Measurements from ENCODE around the gene BUD31. TPM values are rescaled to one million over a fixed set of nuclear protein-coding genes. Genes with fewer than 3 reads are reported as not detected.

BUD31 gene
- total RNA-seq, 2 experiments from 2014 or later, result 147 to 153 TPM

GRCh38 chr7:99395616-99396327 is 13.0 kb upstream of the BUD31 start:
- no peaks in the 10 kb centered on the region for H3K27me3 ChIP-seq (ENCODE audit: control insufficient read depth in 1 of 2, insufficient read depth in 2 of 2, low read length in 2 of 2)
- H3K4me1 Mint-ChIP-seq (ENCODE audit: low read depth), result peaks cover 24% of the 10 kb centered on the region
- no peaks in the 10 kb centered on the region for H3K9me3 Mint-ChIP-seq
- CTCF ChIA-PET, result no interaction called here
- peak overlapping the region; percentile 24 for H3K27ac Mint-ChIP-seq
- H3K36me3 ChIP-seq (ENCODE audit: insufficient read depth, low read length), result peaks cover 94% of the 10 kb centered on the region
- TF ChIP-seq CTCF (IDR thresholded peaks at IDR 0.05), result no peak
- H3K27me3 Mint-ChIP-seq, result no peaks in the 10 kb centered on the region
- ATAC-seq (ENCODE audit: poor library complexity) (no peak), DNase-seq (no peak)
- no peak overlapping the region for H3K4me3 ChIP-seq (ENCODE audit: low read length)
- H3K9me3 ChIP-seq (ENCODE audit: control insufficient read depth in 1 of 2, insufficient read depth in 1 of 2, low read length in 2 of 2), result no peaks in the 10 kb centered on the region
- intact Hi-C loops (cut with DNase I, micrococcal nuclease), result no loop called here
- no peak overlapping the region for H3K27ac ChIP-seq (ENCODE audit: low read depth in 1 of 2, low read length in 2 of 2)
- no peak overlapping the region for H3K4me3 Mint-ChIP-seq
- POLR2A ChIA-PET, result interaction anchor here (6.0 to 8.7 kb wide), 2 partner anchors 13 to 20 kb away, joined by 37 to 105 read pairs; partner anchors contain the start of genes ARPC1B, BUD31 and PDAP1
- H3K4me1 ChIP-seq (ENCODE audit: insufficient read depth, low read length), result peaks cover 34% of the 10 kb centered on the region
- H3K36me3 Mint-ChIP-seq (ENCODE audit: low read depth), result peaks cover 91% of the 10 kb centered on the region

- no peaks in the 10 kb centered on the region for H3K27me3 ChIP-seq (ENCODE audit: control insufficient read depth in 1 of 2, insufficient read depth in 2 of 2, low read length in 2 of 2)
- Mint-ChIP-seq H3K36me3 (ENCODE audit: low read depth) (peaks cover 93% of the 10 kb centered on the region), H3K4me1 (ENCODE audit: low read depth) (peaks cover 24% of the 10 kb centered on the region), H3K4me3 (no peak overlapping the region), H3K9me3 (no peaks in the 10 kb centered on the region), H3K27ac (peak overlapping the region; percentile 27), H3K27me3 (no peaks in the 10 kb centered on the region)
- H3K4me1 ChIP-seq (ENCODE audit: insufficient read depth, low read length), result peaks cover 30% of the 10 kb centered on the region
- no peaks in the 10 kb centered on the region for H3K9me3 ChIP-seq (ENCODE audit: control insufficient read depth in 1 of 2, insufficient read depth in 1 of 2, low read length in 2 of 2)
- ATAC-seq (ENCODE audit: poor library complexity) (no peak), DNase-seq (no peak)
- intact Hi-C loops (cut with DNase I, micrococcal nuclease), result no loop called here
- TF ChIP-seq CTCF (IDR thresholded peaks at IDR 0.05), result no peak
- ChIA-PET CTCF (no interaction called here), POLR2A (interaction anchor here (8.7 kb wide), 1 partner anchor 12 kb away, joined by 105 read pairs; the partner anchor contains the start of genes BUD31 and PDAP1)
- H3K36me3 ChIP-seq (ENCODE audit: insufficient read depth, low read length), result peaks cover 91% of the 10 kb centered on the region
- H3K4me3 ChIP-seq (ENCODE audit: low read length), result no peak overlapping the region
- H3K27ac ChIP-seq (ENCODE audit: low read depth in 1 of 2, low read length in 2 of 2), result peak overlapping the region in 1 of 2 donors; percentile 11
Measured at GRCh38 chr7:99396418-99397296, 12.1 kb upstream of the BUD31 start.

- H3K4me3 Mint-ChIP-seq, result no peak overlapping the region
- ATAC-seq (ENCODE audit: poor library complexity), result no peak
- DNase-seq, result no peak
- TF ChIP-seq CTCF (IDR thresholded peaks at IDR 0.05), result no peak
- no peaks in the 10 kb centered on the region for H3K9me3 Mint-ChIP-seq
- Histone ChIP-seq H3K27ac (ENCODE audit: low read depth in 1 of 2, low read length in 2 of 2) (no peak overlapping the region), H3K4me1 (ENCODE audit: insufficient read depth, low read length) (peaks cover 23% of the 10 kb centered on the region), H3K36me3 (ENCODE audit: insufficient read depth, low read length) (peaks cover 86% of the 10 kb centered on the region), H3K27me3 (ENCODE audit: control insufficient read depth in 1 of 2, insufficient read depth in 2 of 2, low read length in 2 of 2) (no peaks in the 10 kb centered on the region), H3K9me3 (ENCODE audit: control insufficient read depth in 1 of 2, insufficient read depth in 1 of 2, low read length in 2 of 2) (no peaks in the 10 kb centered on the region), H3K4me3 (ENCODE audit: low read length) (no peak overlapping the region)
- H3K4me1 Mint-ChIP-seq (ENCODE audit: low read depth), result peaks cover 24% of the 10 kb centered on the region
- CTCF ChIA-PET, result no interaction called here
- H3K36me3 Mint-ChIP-seq (ENCODE audit: low read depth), result peaks cover 93% of the 10 kb centered on the region
- POLR2A ChIA-PET, result interaction anchor here (8.7 kb wide), 1 partner anchor 11 kb away, joined by 105 read pairs; the partner anchor contains the start of genes BUD31 and PDAP1
- intact Hi-C loops (cut with DNase I, micrococcal nuclease), result no loop called here
- peak overlapping the region; percentile 72 for H3K27ac Mint-ChIP-seq
- no peaks in the 10 kb centered on the region for H3K27me3 Mint-ChIP-seq
Measured at GRCh38 chr7:99397297-99397983, 11.3 kb upstream of the BUD31 start.

All from CD4-positive, alpha-beta T cell (primary cell).